ENCODE data around the gene LYZL2.

The LYZL2 gene

GRCh38 chr10:30583778-30584415, 45.7 kb downstream of the LYZL2 start:
- Histone ChIP-seq H4K20me1 (ENCODE audit: insufficient read depth, low read length) (no peaks in the 10 kb centered on the region), H3K9me3 (replicated peaks; ENCODE audit: insufficient read depth, low read length) (no peaks in the 10 kb centered on the region), H3K27ac (ENCODE audit: low read length) (peak overlapping the region; percentile 62), H3K27me3 (replicated peaks; ENCODE audit: insufficient read depth, low read length) (no peaks in the 10 kb centered on the region), H3K36me3 (replicated peaks; ENCODE audit: insufficient read depth, low read length) (no peaks in the 10 kb centered on the region), H3K9ac (ENCODE audit: low read length) (peak overlapping the region; percentile 47), H3K79me2 (ENCODE audit: low read length) (no peaks in the 10 kb centered on the region), H3K4me3 (ENCODE audit: low read length) (peak overlapping the region; percentile 45), H3K4me2 (ENCODE audit: low read depth, low read length) (peak overlapping the region; percentile 74), H3F3A (ENCODE audit: insufficient read depth, low read length) (no peaks in the 10 kb centered on the region), H3K9me2 (replicated peaks; ENCODE audit: insufficient read depth, low read length) (no peaks in the 10 kb centered on the region), H3K4me1 (ENCODE audit: low read length) (peaks cover 9% of the 10 kb centered on the region), H2AFZ (ENCODE audit: low read length) (peak overlapping the region; percentile 82)
- peak; percentile 80 for DNase-seq
- TF ChIP-seq CTCF (IDR thresholded peaks at IDR 0.05; ENCODE audit: low read length): no peak

GRCh38 chr10:30581779-30582380, 47.7 kb downstream of the LYZL2 start:
- Histone ChIP-seq H3K4me1 (ENCODE audit: low read length) (peaks cover 5% of the 10 kb centered on the region), H2AFZ (ENCODE audit: low read length) (no peak overlapping the region), H3K4me3 (ENCODE audit: low read length) (no peak overlapping the region), H3K9me3 (replicated peaks; ENCODE audit: insufficient read depth, low read length) (no peaks in the 10 kb centered on the region), H3K9ac (ENCODE audit: low read length) (no peak overlapping the region), H3K9me2 (replicated peaks; ENCODE audit: insufficient read depth, low read length) (no peaks in the 10 kb centered on the region), H3K4me2 (ENCODE audit: low read depth, low read length) (no peak overlapping the region), H3F3A (ENCODE audit: insufficient read depth, low read length) (no peaks in the 10 kb centered on the region), H3K27me3 (replicated peaks; ENCODE audit: insufficient read depth, low read length) (no peaks in the 10 kb centered on the region), H3K36me3 (replicated peaks; ENCODE audit: insufficient read depth, low read length) (no peaks in the 10 kb centered on the region), H4K20me1 (ENCODE audit: insufficient read depth, low read length) (no peaks in the 10 kb centered on the region), H3K27ac (ENCODE audit: low read length) (no peak overlapping the region), H3K79me2 (ENCODE audit: low read length) (no peaks in the 10 kb centered on the region)
- no peak for DNase-seq
- TF ChIP-seq CTCF (IDR thresholded peaks at IDR 0.05; ENCODE audit: low read length) (peak; percentile 80), EZH2 (optimal IDR thresholded peaks at IDR 0.05; ENCODE audit: low read depth, low read length) (no peak), EZH2phosphoT487 (IDR thresholded peaks at IDR 0.05; ENCODE audit: low read length) (no peak)

GRCh38 chr10:30580676-30581075, 48.9 kb downstream of the LYZL2 start:
- TF ChIP-seq EZH2 (optimal IDR thresholded peaks at IDR 0.05; ENCODE audit: low read depth, low read length) (no peak), EZH2phosphoT487 (IDR thresholded peaks at IDR 0.05; ENCODE audit: low read length) (no peak)
- Histone ChIP-seq H3K27me3 (replicated peaks; ENCODE audit: insufficient read depth, low read length) (no peaks in the 10 kb centered on the region), H3K9me2 (replicated peaks; ENCODE audit: insufficient read depth, low read length) (no peaks in the 10 kb centered on the region), H3K9me3 (replicated peaks; ENCODE audit: insufficient read depth, low read length) (no peaks in the 10 kb centered on the region), H3K27ac (ENCODE audit: low read length) (no peak overlapping the region), H3K4me2 (ENCODE audit: low read depth, low read length) (no peak overlapping the region), H3F3A (ENCODE audit: insufficient read depth, low read length) (no peaks in the 10 kb centered on the region), H3K9ac (ENCODE audit: low read length) (no peak overlapping the region), H3K4me3 (ENCODE audit: low read length) (no peak overlapping the region), H2AFZ (ENCODE audit: low read length) (no peak overlapping the region), H4K20me1 (ENCODE audit: insufficient read depth, low read length) (no peaks in the 10 kb centered on the region), H3K36me3 (replicated peaks; ENCODE audit: insufficient read depth, low read length) (no peaks in the 10 kb centered on the region), H3K4me1 (ENCODE audit: low read length) (peaks cover 5% of the 10 kb centered on the region), H3K79me2 (ENCODE audit: low read length) (no peaks in the 10 kb centered on the region)
- DNase-seq: no peak

GRCh38 chr10:30580241-30580640, 49.3 kb downstream of the LYZL2 start:
- no peaks in the 10 kb centered on the region for H3K36me3 ChIP-seq (replicated peaks; ENCODE audit: insufficient read depth, low read length)
- H3K4me2 ChIP-seq (ENCODE audit: low read depth, low read length): no peak overlapping the region
- no peaks in the 10 kb centered on the region for H3K9me2 ChIP-seq (replicated peaks; ENCODE audit: insufficient read depth, low read length)
- H3K79me2 ChIP-seq (ENCODE audit: low read length): no peaks in the 10 kb centered on the region
- no peak overlapping the region for H3K9ac ChIP-seq (ENCODE audit: low read length)
- no peak for TF ChIP-seq EZH2phosphoT487 (IDR thresholded peaks at IDR 0.05; ENCODE audit: low read length)
- no peak for TF ChIP-seq CTCF (IDR thresholded peaks at IDR 0.05; ENCODE audit: low read length)
- TF ChIP-seq EZH2 (optimal IDR thresholded peaks at IDR 0.05; ENCODE audit: low read depth, low read length): no peak
- H3F3A ChIP-seq (ENCODE audit: insufficient read depth, low read length): no peaks in the 10 kb centered on the region
- H3K4me3 ChIP-seq (ENCODE audit: low read length): no peak overlapping the region
- no peak for DNase-seq
- H3K27ac ChIP-seq (ENCODE audit: low read length): no peak overlapping the region
- no peaks in the 10 kb centered on the region for H3K27me3 ChIP-seq (replicated peaks; ENCODE audit: insufficient read depth, low read length)
- peaks cover 5% of the 10 kb centered on the region for H3K4me1 ChIP-seq (ENCODE audit: low read length)
- H4K20me1 ChIP-seq (ENCODE audit: insufficient read depth, low read length): no peaks in the 10 kb centered on the region
- no peak overlapping the region for H2AFZ ChIP-seq (ENCODE audit: low read length)
- H3K9me3 ChIP-seq (replicated peaks; ENCODE audit: insufficient read depth, low read length): no peaks in the 10 kb centered on the region
